HEK293 (cell line): Measurements from ENCODE around the gene MORN3.
A peak's percentile ranks its signal among the peaks of the same experiment; 100 is the strongest.

Source experiments
- CTCF ChIA-PET: fragments of 350-600 bp; formaldehyde crosslinking; extraction: SDS; loops from one replicate; lab custom pipeline; 2021; ENCODE audit warnings: antibody characterized with exemption; lab: Yijun Ruan, JAX
- POLR2A ChIA-PET: fragments of 300-600 bp; formaldehyde crosslinking; extraction: SDS; loops from one replicate; lab custom pipeline; 2020; ENCODE audit warnings: antibody characterized with exemption, inconsistent platforms; lab: Yijun Ruan, JAX
- H3K27ac ChIP-seq: fragments of 200-500 bp; sonication (Bioruptor generic); 2 replicates; pipeline ENCODE4 v1.5.1; 2014; ENCODE audit warnings: low read depth, low read length, control low read depth, inconsistent platforms; ENCODE audit errors: extremely low read depth
- H3K36me3 ChIP-seq, 2 experiments: fragments of 200-500 bp in 1 of 2; sonication (Bioruptor generic) in 1 of 2; 1 replicate in 1 of 2; 2 replicates in 1 of 2; pipeline ENCODE4 v1.5.1; 2014 to 2017; ENCODE audit warnings: inconsistent platforms in 2 of 2, low read length in 2 of 2; ENCODE audit not compliant: control insufficient read depth in 2 of 2, insufficient read depth in 1 of 2
- H3K4me1 ChIP-seq: fragments of 200-500 bp; sonication (Bioruptor generic); 2 replicates; pipeline ENCODE4 v1.5.1; 2014; ENCODE audit warnings: mild to moderate bottlenecking, low read length, inconsistent platforms; ENCODE audit not compliant: control insufficient read depth, insufficient read depth
- H3K4me3 ChIP-seq: 2 replicates; pipeline ENCODE4 v1.5.1; 2011; ENCODE audit warnings: low read depth, mild to moderate bottlenecking, control low read depth, low read length, moderate library complexity
- H3K9me3 ChIP-seq: fragments of 200-500 bp; sonication (Bioruptor generic); 2 replicates; pipeline ENCODE4 v1.5.1; 2014; ENCODE audit warnings: low read depth, low read length, inconsistent platforms; ENCODE audit not compliant: control insufficient read depth, insufficient read depth
- MEIS1 ChIP-seq: sonication (generic); formaldehyde crosslinking; IDR thresholded peaks from 2 replicates; pipeline ENCODE4 v1.8.1; 2022; ENCODE audit warnings: missing genetic modification reagents, mild to moderate bottlenecking, borderline replicate concordance
- SP2 ChIP-seq: fragments of 450-650 bp; formaldehyde crosslinking; IDR thresholded peaks from 2 replicates; pipeline ENCODE4 v1.5.1; 2016; ENCODE audit warnings: missing biosample characterization, missing genetic modification characterization
- ZIC2 ChIP-seq: fragments of 450-650 bp; formaldehyde crosslinking; IDR thresholded peaks from 2 replicates; pipeline ENCODE4 v1.5.1; 2016; ENCODE audit warnings: missing biosample characterization, missing genetic modification characterization
- ZNF121 ChIP-seq: fragments of 450-650 bp; formaldehyde crosslinking; IDR thresholded peaks from 2 replicates; pipeline ENCODE4 v1.5.1; 2016; ENCODE audit warnings: missing biosample characterization, missing genetic modification characterization
- ZNF202 ChIP-seq: fragments of 450-650 bp; formaldehyde crosslinking; IDR thresholded peaks from 2 replicates; pipeline ENCODE4 v1.5.1; 2016; ENCODE audit warnings: missing biosample characterization, missing genetic modification characterization, borderline replicate concordance
- ZNF274 ChIP-seq, 2 experiments: fragments of 200-500 bp in 1 of 2; fragments of 450-650 bp in 1 of 2; sonication (Bioruptor generic) in 1 of 2; formaldehyde crosslinking in 1 of 2; IDR thresholded peaks; 2 replicates each; pipeline versions ENCODE4 v1.5.1 to v1.6.1; 2014 to 2016; ENCODE audit warnings: borderline replicate concordance in 1 of 2, inconsistent platforms in 1 of 2, low read length in 1 of 2, missing biosample characterization in 1 of 2, missing genetic modification characterization in 1 of 2
- ZNF335 ChIP-seq: fragments of 450-650 bp; formaldehyde crosslinking; conservative IDR thresholded peaks from 2 replicates; pipeline ENCODE4 v1.5.1; 2016; ENCODE audit warnings: missing biosample characterization, missing genetic modification characterization
- ZNF600 ChIP-seq: fragments of 450-650 bp; formaldehyde crosslinking; IDR thresholded peaks from 2 replicates; pipeline ENCODE4 v1.5.1; 2016; ENCODE audit warnings: missing biosample characterization, missing genetic modification characterization
- ZNF664 ChIP-seq: fragments of 450-650 bp; formaldehyde crosslinking; IDR thresholded peaks from 2 replicates; pipeline ENCODE4 v1.5.1; 2016; ENCODE audit warnings: missing biosample characterization, missing genetic modification characterization
- ZNF670 ChIP-seq: fragments of 450-650 bp; formaldehyde crosslinking; IDR thresholded peaks from 2 replicates; pipeline ENCODE4 v1.5.1; 2016; ENCODE audit warnings: missing biosample characterization, missing genetic modification characterization, low read depth
- TF ChIP-seq, protein P1 (sequence below): fragments of 450-650 bp; formaldehyde crosslinking; IDR thresholded peaks from 2 replicates; pipeline ENCODE4 v1.5.1; 2016; ENCODE audit warnings: missing biosample characterization, missing genetic modification characterization, borderline replicate concordance

MORN3 gene

DNA sequence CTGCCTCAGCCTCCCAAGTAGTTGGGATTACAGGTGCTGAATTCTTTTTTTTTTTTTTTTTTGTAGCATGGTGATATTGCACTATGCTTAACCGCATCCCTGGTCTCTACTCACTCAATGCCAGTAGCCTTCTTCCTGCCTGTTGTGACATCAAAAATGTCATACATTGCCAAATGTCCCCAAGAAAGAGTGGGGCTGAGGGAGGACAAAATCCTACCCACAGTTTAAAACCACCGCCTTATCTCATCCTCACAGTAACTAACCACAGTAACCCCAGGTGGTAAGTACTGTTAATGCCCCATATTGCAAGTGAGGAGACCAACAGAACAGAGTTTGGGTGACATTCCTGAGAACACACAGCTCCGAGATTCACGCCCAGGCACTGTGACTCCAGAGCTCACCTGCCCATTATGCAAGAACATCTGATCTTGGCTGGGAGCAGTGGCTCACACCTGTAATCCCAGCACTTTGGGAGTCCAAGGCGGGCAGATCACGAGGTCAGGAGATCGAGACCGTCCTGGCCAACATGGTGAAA, 19.6 kb downstream of the MORN3 start:
- Histone ChIP-seq H3K4me1 (no peaks in the 10 kb centered on the region), H3K4me3 (no peak overlapping the region), H3K27ac (no peak overlapping the region), H3K36me3 (no peaks in the 10 kb centered on the region; a peak in 1 of 3 replicates), H3K9me3 (no peaks in the 10 kb centered on the region)
- ChIA-PET POLR2A (no interaction called here), CTCF (interaction anchor here (0.5 to 1.8 kb wide), 3 partner anchors 12 to 98 kb away, joined by 3 to 6 read pairs (median 4); no protein-coding TSS in a partner anchor)
- TF ChIP-seq, protein P1, sequence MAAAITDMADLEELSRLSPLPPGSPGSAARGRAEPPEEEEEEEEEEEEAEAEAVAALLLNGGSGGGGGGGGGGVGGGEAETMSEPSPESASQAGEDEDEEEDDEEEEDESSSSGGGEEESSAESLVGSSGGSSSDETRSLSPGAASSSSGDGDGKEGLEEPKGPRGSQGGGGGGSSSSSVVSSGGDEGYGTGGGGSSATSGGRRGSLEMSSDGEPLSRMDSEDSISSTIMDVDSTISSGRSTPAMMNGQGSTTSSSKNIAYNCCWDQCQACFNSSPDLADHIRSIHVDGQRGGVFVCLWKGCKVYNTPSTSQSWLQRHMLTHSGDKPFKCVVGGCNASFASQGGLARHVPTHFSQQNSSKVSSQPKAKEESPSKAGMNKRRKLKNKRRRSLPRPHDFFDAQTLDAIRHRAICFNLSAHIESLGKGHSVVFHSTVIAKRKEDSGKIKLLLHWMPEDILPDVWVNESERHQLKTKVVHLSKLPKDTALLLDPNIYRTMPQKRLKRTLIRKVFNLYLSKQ (tag by site-specific recombination): no peak
- 0 out of 2 replicates have a peak, but pooled peaks have one; percentile 17 for TF ChIP-seq ZIC2 (tag by site-specific recombination)

DNA sequence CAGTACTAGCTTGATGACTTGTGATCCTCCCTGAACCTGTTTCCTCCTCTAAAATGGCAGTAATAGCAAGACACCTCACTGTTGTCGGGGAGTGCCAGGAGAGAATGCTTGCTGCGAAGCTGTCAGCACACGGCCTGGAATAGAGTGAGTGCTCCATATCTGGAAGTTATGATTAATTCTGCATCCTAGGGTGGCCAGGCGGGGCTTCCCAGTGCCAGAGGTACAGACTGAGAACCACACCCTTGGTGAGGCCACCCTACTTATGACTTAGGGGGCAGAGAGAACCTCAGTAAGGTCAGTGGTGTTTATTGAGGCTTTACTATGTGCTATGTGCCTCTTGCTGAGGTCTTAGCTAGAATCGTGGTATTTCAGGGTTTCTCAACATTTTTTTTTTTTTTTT, 20.1 kb downstream of the MORN3 start:
- H3K27ac ChIP-seq: no peak overlapping the region
- ChIA-PET POLR2A (no interaction called here), CTCF (interaction anchor here (0.5 to 1.8 kb wide), 4 partner anchors 12 to 97 kb away, joined by 3 to 6 read pairs (median 4); no protein-coding TSS in a partner anchor)

DNA sequence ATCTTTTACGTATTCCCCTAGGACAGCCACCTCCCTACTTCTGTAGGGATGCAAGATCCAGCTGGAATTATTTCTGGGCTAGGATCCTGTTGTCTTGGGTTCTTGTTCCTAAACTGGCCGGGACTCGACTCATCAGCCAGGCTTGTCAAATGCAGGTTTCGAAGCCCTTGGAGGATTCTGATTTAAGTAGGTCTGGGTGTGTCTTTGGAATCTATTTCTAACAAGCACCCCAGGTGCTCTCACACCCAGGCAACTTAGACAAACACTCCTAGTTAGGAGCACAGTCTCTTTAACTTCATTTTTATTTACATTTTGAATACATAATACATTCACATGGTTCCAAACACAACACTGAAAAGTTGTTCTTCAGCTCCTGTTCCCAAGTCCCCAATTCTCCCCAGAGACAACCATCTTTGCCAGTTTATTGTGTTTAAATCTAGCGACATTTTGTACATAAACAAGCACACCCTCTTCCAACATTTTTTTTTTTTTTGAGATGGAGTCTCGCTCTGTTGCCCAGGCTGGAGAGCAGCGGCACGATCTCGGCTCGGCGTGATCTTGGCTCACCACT, 20.9 kb downstream of the MORN3 start:
- no peaks in the 10 kb centered on the region for H3K4me1 ChIP-seq
- CTCF ChIA-PET: interaction anchor here (0.5 to 1.8 kb wide), 6 partner anchors 11 to 96 kb away, joined by 3 to 6 read pairs (median 4); no protein-coding TSS in a partner anchor
- POLR2A ChIA-PET: interaction anchor here (0.6 kb wide), 1 partner anchor 99 kb away, joined by 3 read pairs; no protein-coding TSS in a partner anchor
- H3K9me3 ChIP-seq: no peaks in the 10 kb centered on the region
- H3K4me3 ChIP-seq: no peak overlapping the region
- TF ChIP-seq ZNF202 (tag by site-specific recombination): no peak
- no peak for TF ChIP-seq ZNF670 (tag by site-specific recombination)
- no peak for TF ChIP-seq ZNF274 (IDR thresholded peaks at IDR 0.05; ENCODE audit: low read length)
- TF ChIP-seq ZNF274 (tag by site-specific recombination; IDR thresholded peaks at IDR 0.05; ENCODE audit: borderline replicate concordance): no peak
- TF ChIP-seq ZNF121 (tag by site-specific recombination): 0 out of 2 replicates have a peak, but pooled peaks have one; percentile 33
- TF ChIP-seq SP2 (tag by site-specific recombination): no peak
- TF ChIP-seq ZIC2 (tag by site-specific recombination): no peak
- H3K27ac ChIP-seq: no peak overlapping the region
- H3K36me3 ChIP-seq: no peaks in the 10 kb centered on the region; a peak in 1 of 3 replicates

More for the DNA sequence above, 20.1 kb downstream of the MORN3 start:
- H3K4me3 ChIP-seq: no peak overlapping the region
- TF ChIP-seq ZNF664 (tag by site-specific recombination) (peak; percentile 75; the same call in 1 of the 2 replicates), MEIS1 (CRISPR knock-in tag) (no peak), ZNF600 (tag by site-specific recombination) (no peak)
- H3K9me3 ChIP-seq: no peaks in the 10 kb centered on the region
- H3K36me3 ChIP-seq: no peaks in the 10 kb centered on the region; a peak in 1 of 3 replicates
- H3K4me1 ChIP-seq: no peaks in the 10 kb centered on the region

DNA sequence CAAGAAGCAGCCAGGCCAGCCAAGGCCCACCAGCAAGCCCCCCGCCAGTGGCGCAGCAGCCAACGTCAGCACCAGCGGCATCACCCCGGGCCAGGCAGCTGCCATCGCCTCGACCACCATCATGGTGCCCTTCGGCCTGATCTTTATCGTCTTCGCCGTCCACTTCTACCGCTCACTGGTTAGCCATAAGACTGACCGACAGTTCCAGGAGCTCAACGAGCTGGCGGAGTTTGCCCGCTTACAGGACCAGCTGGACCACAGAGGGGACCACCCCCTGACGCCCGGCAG, 28.2 kb downstream of the MORN3 start:
- CTCF ChIA-PET: interaction anchor here (0.6 to 0.9 kb wide), 2 partner anchors 14 to 101 kb away, joined by 3 read pairs; no protein-coding TSS in a partner anchor
- Histone ChIP-seq H3K27ac (no peak overlapping the region), H3K36me3 (peaks cover 0 to 7% of the 10 kb centered on the region in 2 experiments; a peak in 2 of 3 replicates), H3K9me3 (no peaks in the 10 kb centered on the region), H3K4me1 (no peaks in the 10 kb centered on the region), H3K4me3 (no peak overlapping the region)
- POLR2A ChIA-PET: no interaction called here
- TF ChIP-seq ZNF335 (tag by site-specific recombination): no peak
